Vagina (tissue), 2 donors: Measurements from ENCODE around the gene BNC2. TPM values are rescaled to one million over a fixed set of nuclear protein-coding genes. Genes with fewer than 3 reads are reported as not detected.
"Not testable (repeated sequence)": the region's sequence is repeated elsewhere in the genome, so short reads cannot be mapped to it uniquely, and the experiment has no call there.

Source experiments
- DNase-seq, 2 donors: peaks; one replicate each; pipeline ENCODE4 v3.0.0-alpha.2; 2017; ENCODE audit errors: extremely low spot score in 2 of 2
- H3K27ac ChIP-seq: fragments of 200-600 bp; sonication (generic); one replicate; pipeline ENCODE4 v1.5.1; 2019
- H3K27me3 ChIP-seq: fragments of 200-600 bp; sonication (generic); one replicate; pipeline ENCODE4 v1.5.1; 2019
- H3K36me3 ChIP-seq, 2 donors: fragments of 200-600 bp; sonication (generic); one replicate each; pipeline ENCODE4 v1.5.1; 2017 to 2019
- H3K4me1 ChIP-seq: fragments of 200-600 bp; sonication (generic); one replicate; pipeline ENCODE4 v1.5.1; 2019
- H3K4me3 ChIP-seq, 2 donors: fragments of 200-600 bp; sonication (generic); 1 replicate in 1 of 2; 2 replicates in 1 of 2; pipeline ENCODE4 v1.5.1; 2016 to 2019
- H3K9me3 ChIP-seq: fragments of 200-600 bp; sonication (generic); one replicate; pipeline ENCODE4 v1.5.1; 2019
- POLR2A ChIP-seq, 2 donors: fragments of 450-650 bp; IDR thresholded peaks; one replicate each; pipeline ENCODE4 v1.6.1; 2017; ENCODE audit warnings: antibody characterized with exemption in 2 of 2, mild to moderate bottlenecking in 2 of 2, moderate library complexity in 2 of 2
- POLR2AphosphoS5 ChIP-seq, 2 donors: sonication (generic); formaldehyde crosslinking; IDR thresholded peaks; one replicate each; pipeline ENCODE4 v1.9.0; 2017; ENCODE audit warnings: antibody characterized with exemption in 2 of 2, mild to moderate bottlenecking in 2 of 2, low read depth in 1 of 2; ENCODE audit not compliant: insufficient read depth in 1 of 2
- intact Hi-C: fragments of 100-400 bp; cut with DNase I; formaldehyde crosslinking; loops from one replicate; pipeline ENCODE4 v1.15.1; 2023
- total RNA-seq: library from RNA; depleted of rRNA; stranded (reverse); fragments of >200 nt; gene quantifications from one replicate; pipeline ENCODE4 v1.2.3, GENCODE V29; 2016
- TF ChIP-seq, protein P1 (sequence below), 3 experiments: fragments of 450-650 bp in 2 of 3; fragments of 200-600 bp in 1 of 3; sonication (generic) in 1 of 3; IDR thresholded peaks; one replicate each; pipeline ENCODE4 v1.5.1; 2017 to 2019; ENCODE audit warnings: antibody characterized with exemption in 3 of 3, mild to moderate bottlenecking in 2 of 3, moderate library complexity in 2 of 3

BNC2 gene
- total RNA-seq, 1 donor from 2014 or later = 33.9 TPM

- no peak overlapping the region for H3K27ac ChIP-seq
- no peak for DNase-seq
- no peaks in the 10 kb centered on the region for H3K27me3 ChIP-seq
- no peaks in the 10 kb centered on the region for H3K9me3 ChIP-seq
- TF ChIP-seq, protein P1, sequence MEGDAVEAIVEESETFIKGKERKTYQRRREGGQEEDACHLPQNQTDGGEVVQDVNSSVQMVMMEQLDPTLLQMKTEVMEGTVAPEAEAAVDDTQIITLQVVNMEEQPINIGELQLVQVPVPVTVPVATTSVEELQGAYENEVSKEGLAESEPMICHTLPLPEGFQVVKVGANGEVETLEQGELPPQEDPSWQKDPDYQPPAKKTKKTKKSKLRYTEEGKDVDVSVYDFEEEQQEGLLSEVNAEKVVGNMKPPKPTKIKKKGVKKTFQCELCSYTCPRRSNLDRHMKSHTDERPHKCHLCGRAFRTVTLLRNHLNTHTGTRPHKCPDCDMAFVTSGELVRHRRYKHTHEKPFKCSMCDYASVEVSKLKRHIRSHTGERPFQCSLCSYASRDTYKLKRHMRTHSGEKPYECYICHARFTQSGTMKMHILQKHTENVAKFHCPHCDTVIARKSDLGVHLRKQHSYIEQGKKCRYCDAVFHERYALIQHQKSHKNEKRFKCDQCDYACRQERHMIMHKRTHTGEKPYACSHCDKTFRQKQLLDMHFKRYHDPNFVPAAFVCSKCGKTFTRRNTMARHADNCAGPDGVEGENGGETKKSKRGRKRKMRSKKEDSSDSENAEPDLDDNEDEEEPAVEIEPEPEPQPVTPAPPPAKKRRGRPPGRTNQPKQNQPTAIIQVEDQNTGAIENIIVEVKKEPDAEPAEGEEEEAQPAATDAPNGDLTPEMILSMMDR (IDR thresholded peaks at IDR 0.05) = no peak
- TF ChIP-seq POLR2A (IDR thresholded peaks at IDR 0.05) (no peak), POLR2AphosphoS5 (IDR thresholded peaks at IDR 0.05; ENCODE audit: insufficient read depth in 1 of 2, low read depth in 1 of 2) (no peak)
- no peak overlapping the region for H3K4me3 ChIP-seq
- H3K36me3 ChIP-seq = no peaks in the 10 kb centered on the region
- intact Hi-C loops = no loop called here
- H3K4me1 ChIP-seq = no peaks in the 10 kb centered on the region
These were observed 15.5 kb upstream of the BNC2 start for GRCh38 chr9:16885931-16886330.

- Histone ChIP-seq H3K27ac (no peak overlapping the region), H3K4me1 (no peaks in the 10 kb centered on the region), H3K27me3 (no peaks in the 10 kb centered on the region), H3K36me3 (no peaks in the 10 kb centered on the region), H3K9me3 (no peaks in the 10 kb centered on the region), H3K4me3 (no peak overlapping the region)
- DNase-seq = no peak
- intact Hi-C loops = no loop called here
- TF ChIP-seq POLR2AphosphoS5 (IDR thresholded peaks at IDR 0.05; ENCODE audit: insufficient read depth in 1 of 2, low read depth in 1 of 2) (no peak), POLR2A (IDR thresholded peaks at IDR 0.05) (no peak)
- TF ChIP-seq, protein P1 (IDR thresholded peaks at IDR 0.05) = no peak
These were observed 14.6 kb upstream of the BNC2 start for GRCh38 chr9:16884952-16885513.

- Histone ChIP-seq H3K4me1 (no peaks in the 10 kb centered on the region), H3K36me3 (no peaks in the 10 kb centered on the region), H3K27ac (no peak overlapping the region), H3K4me3 (no peak overlapping the region), H3K9me3 (no peaks in the 10 kb centered on the region), H3K27me3 (no peaks in the 10 kb centered on the region)
- no peak for DNase-seq
- TF ChIP-seq, protein P1 (IDR thresholded peaks at IDR 0.05) = no peak
- TF ChIP-seq POLR2AphosphoS5 (IDR thresholded peaks at IDR 0.05; ENCODE audit: insufficient read depth in 1 of 2, low read depth in 1 of 2) = no peak
- no peak for TF ChIP-seq POLR2A (IDR thresholded peaks at IDR 0.05)
- intact Hi-C loops = no loop called here
These were observed 13.9 kb upstream of the BNC2 start for GRCh38 chr9:16884373-16884772.

GRCh38 chr9:16883586-16883985 lies 13.1 kb upstream of the BNC2 start:
- H3K4me1 ChIP-seq = no peaks in the 10 kb centered on the region
- TF ChIP-seq POLR2AphosphoS5 (IDR thresholded peaks at IDR 0.05; ENCODE audit: insufficient read depth in 1 of 2, low read depth in 1 of 2) (no peak), POLR2A (IDR thresholded peaks at IDR 0.05) (no peak)
- TF ChIP-seq, protein P1 (IDR thresholded peaks at IDR 0.05) = no peak
- no peaks in the 10 kb centered on the region for H3K27me3 ChIP-seq
- H3K36me3 ChIP-seq = no peaks in the 10 kb centered on the region
- H3K4me3 ChIP-seq = no peak overlapping the region
- H3K27ac ChIP-seq = no peak overlapping the region
- no peak for DNase-seq
- intact Hi-C loops = no loop called here
- no peaks in the 10 kb centered on the region for H3K9me3 ChIP-seq

DNA sequence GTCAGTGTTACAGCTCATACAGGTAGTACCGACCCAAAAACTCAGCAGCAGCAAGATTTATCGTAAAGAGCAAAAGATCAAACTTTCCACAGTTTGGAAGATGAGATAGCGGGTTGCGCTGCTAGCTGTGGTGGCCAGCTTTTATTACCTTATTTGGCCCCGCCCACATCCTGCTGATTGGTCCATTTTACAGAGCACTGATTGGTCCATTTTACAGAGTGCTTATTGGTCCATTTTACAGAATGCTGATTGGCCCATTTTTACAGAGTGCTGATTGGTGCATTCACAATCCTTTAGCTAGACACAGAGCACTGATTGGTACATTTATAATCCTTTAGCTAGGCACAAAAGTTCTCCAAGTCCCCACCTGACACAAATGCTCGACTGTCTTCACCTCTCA lies 12.0 kb upstream of the BNC2 start:
- intact Hi-C loops, H3K4me1 ChIP-seq, DNase-seq, H3K4me3 ChIP-seq, H3K27ac ChIP-seq, H3K27me3 ChIP-seq, H3K36me3 ChIP-seq, H3K9me3 ChIP-seq: not testable (repeated sequence)
